ENCODE data around the gene NYAP2.

DNA sequence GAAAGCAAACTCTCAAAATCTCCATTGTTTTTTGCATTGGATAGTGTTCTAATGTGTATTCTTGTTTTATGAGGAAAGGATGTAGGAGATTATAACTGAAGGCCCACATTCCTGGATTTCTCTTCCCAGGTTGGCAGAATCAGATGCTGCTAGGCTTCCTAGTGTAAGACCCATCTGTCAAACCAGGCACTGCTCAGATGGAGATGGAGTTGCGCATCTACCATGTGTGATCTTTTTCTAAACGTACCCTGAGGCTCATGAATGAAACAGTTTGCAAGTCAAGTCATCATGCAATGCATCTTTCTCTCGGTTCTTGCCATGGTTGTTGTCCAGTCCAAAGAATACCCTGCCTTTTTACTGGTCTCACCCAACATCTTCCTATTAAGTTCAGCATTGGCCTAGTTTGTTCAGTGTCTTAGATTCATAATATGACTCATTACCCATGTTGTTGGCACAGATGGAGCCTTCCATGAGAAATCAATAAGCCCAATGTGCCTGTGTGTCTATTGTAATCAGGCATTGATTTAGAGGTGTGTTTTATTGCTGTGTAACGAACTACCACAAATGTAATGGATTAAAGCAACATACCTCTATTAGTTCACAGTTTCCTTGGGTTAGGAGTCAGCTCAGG is 127.4 kb downstream of the NYAP2 start:
- TF ChIP-seq, protein P1, sequence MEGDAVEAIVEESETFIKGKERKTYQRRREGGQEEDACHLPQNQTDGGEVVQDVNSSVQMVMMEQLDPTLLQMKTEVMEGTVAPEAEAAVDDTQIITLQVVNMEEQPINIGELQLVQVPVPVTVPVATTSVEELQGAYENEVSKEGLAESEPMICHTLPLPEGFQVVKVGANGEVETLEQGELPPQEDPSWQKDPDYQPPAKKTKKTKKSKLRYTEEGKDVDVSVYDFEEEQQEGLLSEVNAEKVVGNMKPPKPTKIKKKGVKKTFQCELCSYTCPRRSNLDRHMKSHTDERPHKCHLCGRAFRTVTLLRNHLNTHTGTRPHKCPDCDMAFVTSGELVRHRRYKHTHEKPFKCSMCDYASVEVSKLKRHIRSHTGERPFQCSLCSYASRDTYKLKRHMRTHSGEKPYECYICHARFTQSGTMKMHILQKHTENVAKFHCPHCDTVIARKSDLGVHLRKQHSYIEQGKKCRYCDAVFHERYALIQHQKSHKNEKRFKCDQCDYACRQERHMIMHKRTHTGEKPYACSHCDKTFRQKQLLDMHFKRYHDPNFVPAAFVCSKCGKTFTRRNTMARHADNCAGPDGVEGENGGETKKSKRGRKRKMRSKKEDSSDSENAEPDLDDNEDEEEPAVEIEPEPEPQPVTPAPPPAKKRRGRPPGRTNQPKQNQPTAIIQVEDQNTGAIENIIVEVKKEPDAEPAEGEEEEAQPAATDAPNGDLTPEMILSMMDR (IDR thresholded peaks at IDR 0.05), result no peak
- TF ChIP-seq EZH2 (IDR thresholded peaks at IDR 0.05) (no peak), EZH2phosphoT487 (IDR thresholded peaks at IDR 0.05) (no peak)
